ENCODE data around the gene KIF1B.
"Not testable (repeated sequence)": the region's sequence is repeated elsewhere in the genome, so short reads cannot be mapped to it uniquely, and the experiment has no call there.

KIF1B gene

GRCh38 chr1:10196976-10197375 lies 13.4 kb upstream of the KIF1B start:
- DNase-seq, result no peak

- no peak for DNase-seq
Observed at GRCh38 chr1:10200620-10201019, 9.8 kb upstream of the KIF1B start.

GRCh38 chr1:10204003-10204642 lies 6.2 kb upstream of the KIF1B start:
- no peak for DNase-seq

GRCh38 chr1:10205206-10205605 lies 5.2 kb upstream of the KIF1B start:
- DNase-seq, result not testable (repeated sequence)

- DNase-seq, result no peak
Observed at GRCh38 chr1:10207810-10208209, 2.6 kb upstream of the KIF1B start.

GRCh38 chr1:10208537-10208936 lies 1.8 kb upstream of the KIF1B start:
- no peak for DNase-seq

- DNase-seq, result no peak
Observed at GRCh38 chr1:10209590-10209904, 823 bp upstream of the KIF1B start.

- peak; percentile 16 for DNase-seq
Observed at GRCh38 chr1:10210841-10211804, 753 bp downstream of the KIF1B start.

- no peak for DNase-seq
Observed at GRCh38 chr1:10211805-10212410, 1.5 kb downstream of the KIF1B start.

GRCh38 chr1:10212476-10212875 lies 2.1 kb downstream of the KIF1B start:
- no peak for DNase-seq

- DNase-seq, result no peak
Observed at GRCh38 chr1:10213186-10213705, 2.9 kb downstream of the KIF1B start.

GRCh38 chr1:10216090-10216749 lies 5.8 kb downstream of the KIF1B start:
- DNase-seq, result no peak

- no peak for DNase-seq
Observed at GRCh38 chr1:10217748-10218441, 7.5 kb downstream of the KIF1B start.

- DNase-seq, result no peak
Observed at GRCh38 chr1:10220200-10220599, 9.8 kb downstream of the KIF1B start.

- not testable (repeated sequence) for DNase-seq
Observed at GRCh38 chr1:10220657-10221056, 10.3 kb downstream of the KIF1B start.

- no peak for DNase-seq
Observed at GRCh38 chr1:10225573-10225972, 15.2 kb downstream of the KIF1B start.

- DNase-seq, result no peak
Observed at GRCh38 chr1:10228528-10228927, 18.2 kb downstream of the KIF1B start.

- DNase-seq, result no peak
Observed at GRCh38 chr1:10229903-10230302, 19.5 kb downstream of the KIF1B start.

- no peak for DNase-seq
Observed at GRCh38 chr1:10232163-10232562, 21.8 kb downstream of the KIF1B start.

- DNase-seq, result no peak
Observed at GRCh38 chr1:10236405-10237156, 26.2 kb downstream of the KIF1B start.

- no peak for DNase-seq
Observed at GRCh38 chr1:10237157-10237539, 26.8 kb downstream of the KIF1B start.

- DNase-seq, result no peak
Observed at GRCh38 chr1:10242135-10242534, 31.8 kb downstream of the KIF1B start.
